Sigmoid colon (tissue), 4 donors: ENCODE results near the gene SNX14.

ENCODE experiments used
- CTCF ChIP-seq, 4 experiments: fragments of 450-650 bp in 3 of 4; fragments of 200-600 bp in 1 of 4; IDR thresholded peaks; one replicate each; pipeline ENCODE4 v1.5.1; 2016 to 2019; ENCODE audit warnings: antibody characterized with exemption in 4 of 4, mild to moderate bottlenecking in 3 of 4, moderate library complexity in 2 of 4
- POLR2AphosphoS5 ChIP-seq, 4 donors: sonication (generic); formaldehyde crosslinking; IDR thresholded peaks; one replicate each; pipeline ENCODE4 v1.6.1; 2017; ENCODE audit warnings: antibody characterized with exemption in 4 of 4

DNA sequence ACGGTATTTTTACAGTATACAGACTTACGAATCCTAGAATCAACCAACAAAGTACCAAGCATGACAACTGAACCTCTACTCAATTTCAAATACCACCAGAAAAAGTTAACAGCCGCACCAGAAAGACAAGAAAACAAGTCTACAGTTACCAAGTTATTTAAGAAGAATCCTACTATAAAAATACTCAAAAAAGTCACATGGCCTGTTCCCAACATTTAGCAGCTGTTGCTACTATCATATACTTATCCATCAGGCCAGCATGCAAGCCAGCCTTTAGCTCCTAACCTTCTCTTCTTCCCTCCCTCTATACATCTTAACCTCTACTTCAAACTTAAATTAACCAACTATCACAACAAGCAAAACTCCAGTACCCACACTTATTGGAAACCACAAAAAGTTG is 47.2 kb upstream of the SNX14 start:
- no peak for TF ChIP-seq POLR2AphosphoS5 (IDR thresholded peaks at IDR 0.05)
- TF ChIP-seq CTCF (IDR thresholded peaks at IDR 0.05) = no peak
